ENCODE measurements around the gene STIP1. TPM values are rescaled to one million over a fixed set of nuclear protein-coding genes. Genes with fewer than 3 reads are reported as not detected.
A peak's percentile ranks its signal among the peaks of the same experiment; 100 is the strongest.

Gene STIP1
- total and polyA plus RNA-seq, 2 of the 8 experiments (the other 6 are each of a cell fraction or from before 2014, with no cell fraction given): 140 to 329 TPM

DNA sequence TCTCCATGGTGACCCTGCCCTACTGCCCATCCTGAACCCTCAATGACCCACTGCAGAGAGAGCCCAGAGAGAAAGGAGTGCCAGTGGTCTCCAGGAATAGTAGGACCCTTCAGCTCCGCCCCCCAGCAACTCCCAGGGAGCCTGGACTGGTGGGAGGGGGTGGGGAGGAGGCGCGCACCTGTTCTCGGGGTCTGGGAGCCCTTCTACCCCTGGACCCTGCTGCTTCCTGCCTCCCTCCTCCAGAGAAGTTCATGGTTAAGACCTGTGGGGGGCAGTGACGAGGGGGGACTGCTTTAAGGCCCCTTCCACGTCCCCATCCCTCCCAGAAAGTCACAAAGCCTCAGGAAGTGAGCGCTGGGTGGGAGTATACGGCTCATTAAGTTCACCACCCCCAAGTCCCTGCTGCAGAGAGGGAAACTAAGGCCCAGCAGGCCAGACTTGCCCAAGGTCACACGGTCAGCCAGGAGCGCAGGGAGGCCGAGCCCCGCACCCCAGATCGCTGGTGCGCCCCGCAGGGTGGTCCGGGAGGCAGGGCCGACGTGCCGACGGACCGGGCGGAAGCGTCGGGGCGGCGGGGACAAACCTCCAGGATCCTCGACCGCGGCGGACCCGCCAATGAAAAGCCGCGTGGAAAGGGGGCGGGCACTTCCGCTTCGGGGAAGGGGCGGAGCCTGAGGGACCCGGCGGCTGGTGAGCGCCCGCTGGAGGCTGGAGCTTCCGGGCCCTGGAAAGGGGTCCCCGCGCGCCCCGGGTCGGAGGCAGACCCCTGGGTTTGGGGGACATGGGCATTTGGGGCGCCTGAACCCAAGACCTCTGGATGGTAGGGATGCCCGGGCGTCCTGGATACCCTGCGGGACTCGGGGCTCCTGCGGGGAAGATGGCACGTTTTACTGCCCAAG is 39.9 kb downstream of the STIP1 start, which contains the start of the genes NUDT22 and TRPT1 (continued):
- no peak; a peak in 2 of 4 replicates for TF ChIP-seq RAD21 (IDR thresholded peaks at IDR 0.05 in 1 of 2, conservative IDR thresholded peaks at IDR 0.05 in 1 of 2; ENCODE audit: low read depth in 2 of 2, low read length in 2 of 2)
- TF ChIP-seq BACH1 (IDR thresholded peaks at IDR 0.05; ENCODE audit: low read length): peak; percentile 55; the same call in 1 of the 2 replicates
- no peak for TF ChIP-seq JUN (IDR thresholded peaks at IDR 0.05; ENCODE audit: low read depth, low read length)
- TF ChIP-seq SIX5 (IDR thresholded peaks at IDR 0.05; ENCODE audit: low read depth, low read length): no peak
- 0 out of 2 replicates have a peak, but pooled peaks have one; percentile 24 for TF ChIP-seq SP1 (IDR thresholded peaks at IDR 0.05; ENCODE audit: low read depth, low read length)
- TF ChIP-seq SAP30 (IDR thresholded peaks at IDR 0.05; ENCODE audit: insufficient read depth, insufficient replicate concordance, low read length): no peak
- TF ChIP-seq SRF (IDR thresholded peaks at IDR 0.05; ENCODE audit: low read depth, low read length): no peak
- no peak for TF ChIP-seq RNF2 (IDR thresholded peaks at IDR 0.05; ENCODE audit: borderline replicate concordance, low read depth, low read length, missing control alignments, poor library complexity, severe bottlenecking)
- TF ChIP-seq TCF12 (IDR thresholded peaks at IDR 0.05; ENCODE audit: low read depth, low read length): no peak
- no peak for TF ChIP-seq HDAC6 (IDR thresholded peaks at IDR 0.05; ENCODE audit: low read depth, low read length)
- TF ChIP-seq EZH2 (IDR thresholded peaks at IDR 0.05; ENCODE audit: low read depth, low read length, severe bottlenecking): no peak
- TF ChIP-seq POLR2A (IDR thresholded peaks at IDR 0.05; ENCODE audit: control extremely low read depth in 1 of 2, low read depth in 2 of 2, low read length in 2 of 2): peak in 1 of 2 experiments; percentile 44; a peak in 2 of 3 replicates
- TF ChIP-seq TAF7 (optimal IDR thresholded peaks at IDR 0.05; ENCODE audit: borderline replicate concordance, low read depth, low read length): peak; percentile 49
- TF ChIP-seq SUZ12 (IDR thresholded peaks at IDR 0.05; ENCODE audit: low read length): no peak
- peak; percentile 57; the same call in 1 of the 2 replicates for TF ChIP-seq TAF1 (IDR thresholded peaks at IDR 0.05; ENCODE audit: low read depth, low read length)
- TF ChIP-seq YY1 (IDR thresholded peaks at IDR 0.05; ENCODE audit: low read depth, low read length): 0 out of 2 replicates have a peak, but pooled peaks have one; percentile 0
- TF ChIP-seq KDM4A (IDR thresholded peaks at IDR 0.05; ENCODE audit: low read depth, low read length, severe bottlenecking): peak; percentile 60
- TF ChIP-seq, protein P1, sequence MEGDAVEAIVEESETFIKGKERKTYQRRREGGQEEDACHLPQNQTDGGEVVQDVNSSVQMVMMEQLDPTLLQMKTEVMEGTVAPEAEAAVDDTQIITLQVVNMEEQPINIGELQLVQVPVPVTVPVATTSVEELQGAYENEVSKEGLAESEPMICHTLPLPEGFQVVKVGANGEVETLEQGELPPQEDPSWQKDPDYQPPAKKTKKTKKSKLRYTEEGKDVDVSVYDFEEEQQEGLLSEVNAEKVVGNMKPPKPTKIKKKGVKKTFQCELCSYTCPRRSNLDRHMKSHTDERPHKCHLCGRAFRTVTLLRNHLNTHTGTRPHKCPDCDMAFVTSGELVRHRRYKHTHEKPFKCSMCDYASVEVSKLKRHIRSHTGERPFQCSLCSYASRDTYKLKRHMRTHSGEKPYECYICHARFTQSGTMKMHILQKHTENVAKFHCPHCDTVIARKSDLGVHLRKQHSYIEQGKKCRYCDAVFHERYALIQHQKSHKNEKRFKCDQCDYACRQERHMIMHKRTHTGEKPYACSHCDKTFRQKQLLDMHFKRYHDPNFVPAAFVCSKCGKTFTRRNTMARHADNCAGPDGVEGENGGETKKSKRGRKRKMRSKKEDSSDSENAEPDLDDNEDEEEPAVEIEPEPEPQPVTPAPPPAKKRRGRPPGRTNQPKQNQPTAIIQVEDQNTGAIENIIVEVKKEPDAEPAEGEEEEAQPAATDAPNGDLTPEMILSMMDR (IDR thresholded peaks at IDR 0.05; ENCODE audit: control extremely low read depth in 1 of 3, insufficient read depth in 1 of 3, low read depth in 1 of 3, low read length in 3 of 3): peak in 1 of 3 experiments; percentile 48; a peak in 1 of 4 replicates
- TF ChIP-seq SIN3A (conservative IDR thresholded peaks at IDR 0.05 in 1 of 2, IDR thresholded peaks at IDR 0.05 in 1 of 2; ENCODE audit: low read depth in 1 of 2, low read length in 2 of 2): peak in 1 of 2 experiments; percentile 34; a peak in 2 of 4 replicates
- TF ChIP-seq CBX8 (IDR thresholded peaks at IDR 0.05; ENCODE audit: borderline replicate concordance, low read depth, low read length): no peak

Measured in H1 (cell line).